IMR-90 (cell line): Measurements from ENCODE around the gene GLS. TPM values are rescaled to one million over a fixed set of nuclear protein-coding genes. Genes with fewer than 3 reads are reported as not detected.

Experiments used
- ATAC-seq: fragments of 200-7000 bp; cut with Tn5 transposase; 2 replicates; pipeline ENCODE4 v1.9.1; 2020; ENCODE audit warnings: low read depth, mild to moderate bottlenecking, moderate library complexity
- BruUV-seq: library from RNA; stranded (reverse); fragments of 400-500 nt; replicated peaks from 2 replicates; lab custom pipeline; 2021; lab: Mats Ljungman, UMichigan
- CTCF ChIA-PET: fragments of 300-600 bp; formaldehyde crosslinking; extraction: SDS; loops from one replicate; lab custom pipeline; 2021; ENCODE audit warnings: antibody characterized with exemption; lab: Yijun Ruan, JAX
- POLR2A ChIA-PET: fragments of 300-600 bp; sonication (Branson Sonifier 250); formaldehyde crosslinking; loops from one replicate; lab custom pipeline; 2022; ENCODE audit warnings: antibody characterized with exemption; ENCODE audit not compliant: unreplicated experiment; lab: Charles Lee
- DNase-seq: peaks from one replicate; pipeline ENCODE4 v3.0.0; 2013
- H2AFZ ChIP-seq: replicated peaks from 2 replicates; pipeline ENCODE3; 2013; ENCODE audit warnings: low read length, mild to moderate bottlenecking; ENCODE audit not compliant: poor library complexity
- H2AK5ac ChIP-seq: 2 replicates; pipeline ENCODE4 v1.6.1; 2013; ENCODE audit warnings: low read depth, low read length, inconsistent platforms
- H2AK9ac ChIP-seq: replicated peaks from 2 replicates; pipeline ENCODE3; 2013; ENCODE audit warnings: mild to moderate bottlenecking, low read depth, low read length, moderate library complexity; ENCODE audit not compliant: poor library complexity
- H2BK120ac ChIP-seq: 2 replicates; pipeline ENCODE4 v1.6.1; 2013; ENCODE audit warnings: low read depth, low read length, inconsistent platforms
- H2BK15ac ChIP-seq: 3 replicates; pipeline ENCODE4 v1.6.1; 2013; ENCODE audit warnings: low read depth, low read length, inconsistent platforms
- H2BK20ac ChIP-seq: 2 replicates; pipeline ENCODE4 v1.6.1; 2013; ENCODE audit warnings: low read depth, mild to moderate bottlenecking, inconsistent platforms, low read length, moderate library complexity
- H2BK5ac ChIP-seq: 2 replicates; pipeline ENCODE4 v1.6.1; 2013; ENCODE audit warnings: mild to moderate bottlenecking, low read depth, low read length, inconsistent platforms; ENCODE audit not compliant: poor library complexity, severe bottlenecking
- H3K14ac ChIP-seq: replicated peaks from 2 replicates; pipeline ENCODE4 v1.6.1; 2013; ENCODE audit warnings: low read depth, low read length, inconsistent platforms
- H3K18ac ChIP-seq: 2 replicates; pipeline ENCODE4 v1.6.1; 2013; ENCODE audit warnings: low read depth, low read length, control low read depth
- H3K23ac ChIP-seq: 2 replicates; pipeline ENCODE4 v1.6.1; 2013; ENCODE audit warnings: low read depth, low read length, inconsistent platforms
- H3K27ac ChIP-seq: 2 replicates; pipeline ENCODE4 v1.5.1; 2013; ENCODE audit warnings: mild to moderate bottlenecking, control low read depth, low read length; ENCODE audit not compliant: insufficient read depth
- H3K27me3 ChIP-seq: 2 replicates; pipeline ENCODE4 v1.6.1; 2013; ENCODE audit warnings: low read length; ENCODE audit not compliant: control insufficient read depth, insufficient read depth
- H3K36me3 ChIP-seq: 2 replicates; pipeline ENCODE4 v1.6.1; 2013; ENCODE audit warnings: low read length, mixed read lengths; ENCODE audit not compliant: control insufficient read depth, insufficient read depth
- H3K4ac ChIP-seq: 2 replicates; pipeline ENCODE4 v1.6.1; 2013; ENCODE audit warnings: low read depth, low read length, inconsistent platforms
- H3K4me1 ChIP-seq: 2 replicates; pipeline ENCODE4 v1.6.1; 2013; ENCODE audit warnings: low read length, mixed read lengths; ENCODE audit not compliant: control insufficient read depth, insufficient read depth
- H3K4me2 ChIP-seq: 2 replicates; pipeline ENCODE4 v1.6.1; 2013; ENCODE audit warnings: low read depth, mild to moderate bottlenecking, control low read depth, low read length, moderate library complexity
- H3K4me3 ChIP-seq: 2 replicates; pipeline ENCODE4 v1.5.1; 2013; ENCODE audit warnings: low read depth, mild to moderate bottlenecking, control low read depth, low read length, moderate library complexity; ENCODE audit not compliant: insufficient read depth
- H3K56ac ChIP-seq: 2 replicates; pipeline ENCODE4 v1.6.1; 2013; ENCODE audit warnings: low read length, inconsistent platforms; ENCODE audit not compliant: insufficient read depth; ENCODE audit errors: extremely low read depth
- H3K79me1 ChIP-seq, 2 experiments: 2 replicates each; pipeline ENCODE4 v1.6.1; 2013; ENCODE audit warnings: low read length in 2 of 2, inconsistent platforms in 1 of 2, low read depth in 1 of 2
- H3K9ac ChIP-seq: 2 replicates; pipeline ENCODE4 v1.6.1; 2013; ENCODE audit warnings: low read depth, low read length, control low read depth
- H3K9me1 ChIP-seq: 2 replicates; pipeline ENCODE4 v1.6.1; 2013; ENCODE audit warnings: low read length, inconsistent platforms; ENCODE audit not compliant: insufficient read depth
- H3K9me3 ChIP-seq: 2 replicates; pipeline ENCODE4 v1.6.1; 2013; ENCODE audit warnings: low read length; ENCODE audit not compliant: control insufficient read depth, insufficient read depth
- H4K20me1 ChIP-seq: 2 replicates; pipeline ENCODE4 v1.6.1; 2013; ENCODE audit warnings: low read length, inconsistent platforms; ENCODE audit not compliant: insufficient read depth
- H4K5ac ChIP-seq: 2 replicates; pipeline ENCODE4 v1.6.1; 2013; ENCODE audit warnings: mild to moderate bottlenecking, low read depth, low read length, control low read depth
- H4K8ac ChIP-seq, 2 experiments: 2 replicates each; pipeline ENCODE4 v1.6.1; 2013; ENCODE audit warnings: low read depth in 2 of 2, low read length in 2 of 2, control low read depth in 1 of 2, inconsistent platforms in 1 of 2
- H4K91ac ChIP-seq: 2 replicates; pipeline ENCODE4 v1.6.1; 2013; ENCODE audit warnings: low read depth, low read length, inconsistent platforms; ENCODE audit not compliant: insufficient read depth
- BHLHE40 ChIP-seq: fragments of 150-350 bp; IDR thresholded peaks from 2 replicates; pipeline ENCODE4 v1.6.1; 2016; ENCODE audit warnings: mild to moderate bottlenecking, low read depth, low read length
- CEBPB ChIP-seq: IDR thresholded peaks from 2 replicates; pipeline ENCODE4 v1.6.1; 2012; ENCODE audit warnings: low read depth, low read length, improper control_type of control experiment
- CHD1 ChIP-seq: IDR thresholded peaks from 2 replicates; pipeline ENCODE4 v1.6.1; 2012; ENCODE audit warnings: low read depth, low read length, improper control_type of control experiment
- FOS ChIP-seq: fragments of 150-350 bp; IDR thresholded peaks from 2 replicates; pipeline ENCODE4 v1.6.1; 2016; ENCODE audit warnings: low read depth, low read length
- MAFK ChIP-seq: IDR thresholded peaks from 2 replicates; pipeline ENCODE4 v1.6.1; 2012; ENCODE audit warnings: low read depth, low read length, improper control_type of control experiment
- MAZ ChIP-seq: IDR thresholded peaks from 2 replicates; pipeline ENCODE4 v1.6.1; 2012; ENCODE audit warnings: low read depth, mild to moderate bottlenecking, low read length, improper control_type of control experiment, moderate library complexity, borderline replicate concordance
- MXI1 ChIP-seq: IDR thresholded peaks from 2 replicates; pipeline ENCODE4 v1.6.1; 2012; ENCODE audit warnings: low read depth, mild to moderate bottlenecking, low read length, moderate library complexity, borderline replicate concordance
- NFE2L2 ChIP-seq: fragments of 150-350 bp; IDR thresholded peaks from 2 replicates; pipeline ENCODE4 v1.6.1; 2016; ENCODE audit warnings: low read depth, mild to moderate bottlenecking, low read length
- POLR2A ChIP-seq: IDR thresholded peaks from 2 replicates; pipeline ENCODE4 v1.6.1; 2012; ENCODE audit warnings: mild to moderate bottlenecking, low read depth, low read length
- RAD21 ChIP-seq: IDR thresholded peaks from 2 replicates; pipeline ENCODE4 v1.6.1; 2012; ENCODE audit warnings: low read length, improper control_type of control experiment
- RCOR1 ChIP-seq: IDR thresholded peaks from 2 replicates; pipeline ENCODE4 v1.6.1; 2012; ENCODE audit warnings: mild to moderate bottlenecking, low read length, improper control_type of control experiment; ENCODE audit not compliant: insufficient replicate concordance
- RFX5 ChIP-seq: IDR thresholded peaks from 2 replicates; pipeline ENCODE4 v1.8.0; 2012; ENCODE audit warnings: low read depth, mild to moderate bottlenecking, low read length, moderate library complexity
- SMC3 ChIP-seq: fragments of 150-350 bp; IDR thresholded peaks from 2 replicates; pipeline ENCODE4 v1.6.1; 2016; ENCODE audit warnings: low read depth, mild to moderate bottlenecking, antibody characterized with exemption, low read length, moderate library complexity
- WGBS, 2 experiments: methylation state at CpG; one replicate each; pipeline versions ENCODE4 v1.1.5 to v1.1.7; 2013; ENCODE audit warnings: missing lambda C conversion rate in 2 of 2; ENCODE audit not compliant: insufficient read length in 1 of 2; ENCODE audit errors: extremely low coverage in 2 of 2; 5-methylcytosine and 5-hydroxymethylcytosine counted together
- dilution Hi-C: fragments of 300-500 bp; cut with HindIII; formaldehyde crosslinking; loops from one replicate; pipeline ENCODE4 v1.14.3; 2018; ENCODE audit warnings: low sequenced_read_pairs; ENCODE audit not compliant: unreplicated experiment
- in situ Hi-C: fragments of 300-500 bp; cut with MboI; formaldehyde crosslinking; loops from 3 replicates; pipeline ENCODE4 v1.14.3; 2019; ENCODE audit warnings: low sequenced_read_pairs, inconsistent platforms, mixed read lengths
- intact Hi-C: fragments of 100-400 bp; cut with micrococcal nuclease; formaldehyde crosslinking; loops from 2 replicates; pipeline ENCODE4 v1.10.0; 2022
- polyA plus RNA-seq, 3 experiments: library from polyadenylated mRNA; depleted of rRNA; stranded (reverse); fragments of >200 nt; gene quantifications; 2 replicates each; pipeline ENCODE4 v1.2.3, GENCODE V29; 2012; ENCODE audit warnings: low replicate concordance in 1 of 3
- total RNA-seq: library from RNA; depleted of rRNA; stranded (reverse); fragments of >200 nt; gene quantifications from 2 replicates; pipeline ENCODE4 v1.2.3, GENCODE V29; 2012
- TF ChIP-seq, protein P1 (sequence below): fragments of 150-350 bp; IDR thresholded peaks from 2 replicates; pipeline ENCODE4 v1.6.1; 2016; ENCODE audit warnings: low read depth, mild to moderate bottlenecking, low read length, moderate library complexity, borderline replicate concordance
- TF ChIP-seq, protein P2 (sequence below): conservative IDR thresholded peaks from 2 replicates; pipeline ENCODE4 v1.5.1; 2012; ENCODE audit warnings: mild to moderate bottlenecking, low read depth, low read length, improper control_type of control experiment
- TF ChIP-seq, protein P3 (sequence below): fragments of 150-350 bp; IDR thresholded peaks from 2 replicates; pipeline ENCODE4 v1.6.1; 2017; ENCODE audit warnings: mild to moderate bottlenecking, antibody characterized with exemption, low read length, low read depth

The GLS gene
- total and polyA plus RNA-seq, 2 of the 4 experiments (the other 2 are of a cell fraction), result 87.5 to 130 TPM

DNA sequence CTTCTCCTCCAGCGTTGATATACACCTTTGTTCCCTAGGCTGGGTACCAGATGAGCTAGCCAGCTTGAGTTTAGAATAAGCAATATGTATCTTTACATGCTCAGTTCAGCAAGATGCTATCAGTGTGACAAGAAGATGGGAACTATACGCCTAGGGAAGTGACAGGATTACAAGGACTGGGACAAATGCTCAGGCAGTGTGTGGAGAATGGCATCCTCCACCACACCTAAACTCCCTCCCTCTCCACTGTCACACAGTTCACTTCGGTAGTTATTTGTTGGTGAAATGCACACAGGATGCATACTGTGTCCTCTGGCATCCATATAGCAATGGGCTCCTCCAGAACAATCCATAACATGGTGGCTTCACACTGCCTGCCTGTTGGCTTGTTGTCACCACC lies 125.7 kb downstream of the GLS start:
- no peak overlapping the region for H3K18ac ChIP-seq
- ATAC-seq (no peak), DNase-seq (no peak)
- POLR2A ChIA-PET, result no interaction called here
- CTCF ChIA-PET, result interaction anchor here (0.7 kb wide), 1 partner anchor 368 kb away, joined by 4 read pairs; no protein-coding TSS in a partner anchor
- peaks cover 15% of the 10 kb centered on the region for H3K9me1 ChIP-seq
- H4K5ac ChIP-seq, result no peak overlapping the region
- no peak overlapping the region for H3K27ac ChIP-seq
- H3K56ac ChIP-seq, result no peak overlapping the region
- H2BK120ac ChIP-seq, result no peak overlapping the region
- H3K4ac ChIP-seq, result no peak overlapping the region
- no peak overlapping the region for H2AK9ac ChIP-seq
- no peak overlapping the region for H2AFZ ChIP-seq
- H3K9ac ChIP-seq, result no peak overlapping the region
- no peak overlapping the region for H2AK5ac ChIP-seq
- H4K91ac ChIP-seq, result no peak overlapping the region
- no peak overlapping the region for H3K4me3 ChIP-seq
- no TSS peak for BruUV-seq
- no peaks in the 10 kb centered on the region for H3K9me3 ChIP-seq
- H4K8ac ChIP-seq, result no peak overlapping the region
- H3K27me3 ChIP-seq, result no peaks in the 10 kb centered on the region
- H3K14ac ChIP-seq, result no peak overlapping the region
- intact Hi-C loops (no loop called here), in situ Hi-C loops (no loop called here), dilution Hi-C loops (no loop called here)
- H3K36me3 ChIP-seq, result peaks cover 41% of the 10 kb centered on the region
- no peak overlapping the region for H2BK15ac ChIP-seq
- H3K4me2 ChIP-seq, result no peak overlapping the region
- no peak overlapping the region for H2BK5ac ChIP-seq
- peaks cover 21 to 53% of the 10 kb centered on the region in 2 experiments for H3K79me1 ChIP-seq
- H2BK20ac ChIP-seq, result no peak overlapping the region
- H4K20me1 ChIP-seq, result peaks cover 6% of the 10 kb centered on the region; the same call in 1 of the 2 replicates
- WGBS, 2 experiments, result no CpG with 5 or more reads among the region's 3 CpGs
- H3K23ac ChIP-seq, result no peak overlapping the region
- no peak for TF ChIP-seq NFE2L2
- no peak for TF ChIP-seq SMC3
- no peak for TF ChIP-seq POLR2A
- no peak for TF ChIP-seq MAFK
- TF ChIP-seq, protein P1, sequence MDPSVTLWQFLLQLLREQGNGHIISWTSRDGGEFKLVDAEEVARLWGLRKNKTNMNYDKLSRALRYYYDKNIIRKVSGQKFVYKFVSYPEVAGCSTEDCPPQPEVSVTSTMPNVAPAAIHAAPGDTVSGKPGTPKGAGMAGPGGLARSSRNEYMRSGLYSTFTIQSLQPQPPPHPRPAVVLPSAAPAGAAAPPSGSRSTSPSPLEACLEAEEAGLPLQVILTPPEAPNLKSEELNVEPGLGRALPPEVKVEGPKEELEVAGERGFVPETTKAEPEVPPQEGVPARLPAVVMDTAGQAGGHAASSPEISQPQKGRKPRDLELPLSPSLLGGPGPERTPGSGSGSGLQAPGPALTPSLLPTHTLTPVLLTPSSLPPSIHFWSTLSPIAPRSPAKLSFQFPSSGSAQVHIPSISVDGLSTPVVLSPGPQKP, result no peak
- TF ChIP-seq, protein P2, sequence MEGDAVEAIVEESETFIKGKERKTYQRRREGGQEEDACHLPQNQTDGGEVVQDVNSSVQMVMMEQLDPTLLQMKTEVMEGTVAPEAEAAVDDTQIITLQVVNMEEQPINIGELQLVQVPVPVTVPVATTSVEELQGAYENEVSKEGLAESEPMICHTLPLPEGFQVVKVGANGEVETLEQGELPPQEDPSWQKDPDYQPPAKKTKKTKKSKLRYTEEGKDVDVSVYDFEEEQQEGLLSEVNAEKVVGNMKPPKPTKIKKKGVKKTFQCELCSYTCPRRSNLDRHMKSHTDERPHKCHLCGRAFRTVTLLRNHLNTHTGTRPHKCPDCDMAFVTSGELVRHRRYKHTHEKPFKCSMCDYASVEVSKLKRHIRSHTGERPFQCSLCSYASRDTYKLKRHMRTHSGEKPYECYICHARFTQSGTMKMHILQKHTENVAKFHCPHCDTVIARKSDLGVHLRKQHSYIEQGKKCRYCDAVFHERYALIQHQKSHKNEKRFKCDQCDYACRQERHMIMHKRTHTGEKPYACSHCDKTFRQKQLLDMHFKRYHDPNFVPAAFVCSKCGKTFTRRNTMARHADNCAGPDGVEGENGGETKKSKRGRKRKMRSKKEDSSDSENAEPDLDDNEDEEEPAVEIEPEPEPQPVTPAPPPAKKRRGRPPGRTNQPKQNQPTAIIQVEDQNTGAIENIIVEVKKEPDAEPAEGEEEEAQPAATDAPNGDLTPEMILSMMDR, result no peak
- TF ChIP-seq, protein P3, sequence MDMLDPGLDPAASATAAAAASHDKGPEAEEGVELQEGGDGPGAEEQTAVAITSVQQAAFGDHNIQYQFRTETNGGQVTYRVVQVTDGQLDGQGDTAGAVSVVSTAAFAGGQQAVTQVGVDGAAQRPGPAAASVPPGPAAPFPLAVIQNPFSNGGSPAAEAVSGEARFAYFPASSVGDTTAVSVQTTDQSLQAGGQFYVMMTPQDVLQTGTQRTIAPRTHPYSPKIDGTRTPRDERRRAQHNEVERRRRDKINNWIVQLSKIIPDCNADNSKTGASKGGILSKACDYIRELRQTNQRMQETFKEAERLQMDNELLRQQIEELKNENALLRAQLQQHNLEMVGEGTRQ, result no peak
- no peak for TF ChIP-seq FOS
- TF ChIP-seq MAZ, result no peak
- TF ChIP-seq CEBPB, result no peak
- TF ChIP-seq RCOR1, result no peak
- TF ChIP-seq RAD21, result no peak
- TF ChIP-seq BHLHE40, result no peak
- no peak for TF ChIP-seq RFX5
- TF ChIP-seq MXI1, result no peak
- TF ChIP-seq CHD1, result no peak
- H3K4me1 ChIP-seq, result peaks cover 3% of the 10 kb centered on the region
